MV-4-11 (cell line): ENCODE results near the gene CLIP1.

Experiments
- DNase-seq: peaks from one replicate; lab custom pipeline; 2025; lab: John Stamatoyannopoulos, UW

Gene CLIP1

DNA sequence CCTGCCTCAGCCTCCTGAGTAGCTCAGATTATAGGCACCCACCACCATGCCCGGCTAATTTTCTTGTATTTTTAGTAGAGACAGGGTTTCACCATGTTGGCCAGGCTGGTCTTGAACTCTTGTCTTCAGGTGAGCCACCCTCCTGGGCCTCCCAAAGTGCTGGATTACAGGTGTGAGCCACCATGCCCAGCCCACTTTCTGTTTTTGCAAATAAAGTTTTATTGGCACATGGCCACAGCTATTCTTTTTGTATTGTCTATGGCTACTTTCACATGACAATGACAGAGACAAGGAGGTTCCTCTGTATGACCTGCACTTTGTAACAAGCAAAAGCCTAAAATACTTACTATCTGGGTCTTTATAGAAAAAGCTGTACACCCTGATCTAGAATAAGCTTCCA, 176.9 kb downstream of the CLIP1 start:
- DNase-seq, result no peak

DNA sequence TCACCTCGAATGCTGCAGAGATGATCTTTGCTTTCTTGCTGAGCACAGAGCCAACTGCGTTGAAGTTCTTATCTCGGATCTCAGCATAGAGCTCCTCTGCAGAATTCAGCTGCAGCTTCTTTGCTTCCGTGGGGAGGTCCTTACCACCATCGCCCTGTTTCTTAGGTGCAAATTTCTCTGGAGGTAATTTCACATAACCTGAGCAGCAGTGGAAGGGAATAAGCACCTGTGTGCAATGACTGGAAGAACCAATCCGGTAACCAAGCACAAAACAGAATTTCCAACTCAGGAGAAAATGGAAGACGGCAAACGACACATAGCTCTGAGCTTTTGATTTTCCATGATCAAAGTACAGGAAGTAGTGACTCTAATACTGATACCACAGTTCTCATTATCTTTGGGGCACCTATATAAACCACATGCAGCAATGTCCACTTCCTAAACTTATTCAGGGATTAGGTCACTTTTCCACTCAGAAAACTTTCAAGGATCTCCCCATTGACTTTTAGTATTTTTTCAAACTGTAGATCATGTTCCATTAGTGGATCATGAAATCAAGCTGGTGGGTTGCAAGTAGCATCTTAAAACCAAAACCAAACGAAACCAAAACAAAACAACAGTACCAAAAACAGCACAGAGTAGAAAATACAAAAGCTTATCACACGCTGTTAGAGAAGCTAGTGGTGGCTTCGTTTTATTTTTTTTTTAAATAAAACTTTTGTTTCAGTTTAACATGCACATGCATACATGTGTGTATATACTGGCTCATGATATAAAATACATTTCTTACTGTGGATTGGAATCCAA, 177.7 kb downstream of the CLIP1 start:
- DNase-seq, result no peak

DNA sequence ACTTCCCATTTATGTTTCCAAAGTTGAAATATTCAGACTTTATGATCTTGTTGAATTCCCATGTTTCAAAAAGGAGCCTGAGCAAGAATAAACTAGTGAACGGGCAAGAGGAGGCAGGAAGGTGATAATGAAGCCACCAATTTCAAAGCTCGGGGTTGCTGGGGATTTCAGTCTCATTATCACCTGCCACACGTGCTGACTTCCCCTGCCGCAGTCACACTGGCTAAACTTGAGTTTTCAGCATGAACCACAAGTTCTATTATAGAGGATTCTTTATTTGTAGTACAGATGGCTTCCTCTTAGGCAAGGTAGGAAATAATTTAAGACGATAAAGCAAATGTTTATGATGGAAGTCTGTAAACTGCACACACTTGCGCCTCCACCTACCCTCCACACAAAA, 178.5 kb downstream of the CLIP1 start:
- no peak for DNase-seq

DNA sequence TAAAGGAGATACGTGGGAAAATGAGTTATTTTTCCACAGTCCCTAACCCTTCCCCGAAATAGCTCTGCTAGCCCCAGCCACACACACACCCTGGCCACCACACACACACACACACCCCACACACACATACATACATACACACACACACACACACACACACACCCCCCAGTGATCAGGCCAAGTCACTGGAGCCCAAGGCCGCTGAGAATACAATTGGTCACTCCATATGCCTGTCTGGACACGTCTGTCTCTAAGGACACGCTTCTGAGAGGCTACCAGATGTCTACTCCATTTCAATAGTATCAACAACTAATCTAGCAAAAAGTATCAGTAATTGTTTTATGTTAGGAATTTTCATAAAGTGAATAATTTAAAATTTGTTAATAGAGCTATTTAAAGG, 183.6 kb downstream of the CLIP1 start:
- no peak for DNase-seq

DNA sequence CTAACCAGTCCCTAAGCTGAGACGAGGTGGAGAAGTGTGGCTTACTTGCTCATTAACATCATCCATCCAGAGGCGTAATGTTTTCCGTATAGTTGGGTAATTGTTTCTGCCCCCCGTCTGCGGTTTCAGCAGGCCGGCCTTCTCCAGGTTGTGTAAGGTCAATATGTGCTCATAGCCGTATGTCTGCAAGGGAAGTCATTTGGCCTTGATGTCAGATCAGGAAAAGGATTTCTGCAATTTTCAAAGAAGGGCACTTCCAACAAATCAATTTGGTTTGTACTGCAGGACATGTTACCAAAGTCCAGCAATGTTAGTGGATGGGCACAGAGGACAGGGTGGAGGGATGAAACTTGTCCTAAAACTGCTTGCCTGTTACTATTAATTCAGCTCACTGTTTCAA, 186.7 kb downstream of the CLIP1 start:
- DNase-seq, result peak; percentile 45

DNA sequence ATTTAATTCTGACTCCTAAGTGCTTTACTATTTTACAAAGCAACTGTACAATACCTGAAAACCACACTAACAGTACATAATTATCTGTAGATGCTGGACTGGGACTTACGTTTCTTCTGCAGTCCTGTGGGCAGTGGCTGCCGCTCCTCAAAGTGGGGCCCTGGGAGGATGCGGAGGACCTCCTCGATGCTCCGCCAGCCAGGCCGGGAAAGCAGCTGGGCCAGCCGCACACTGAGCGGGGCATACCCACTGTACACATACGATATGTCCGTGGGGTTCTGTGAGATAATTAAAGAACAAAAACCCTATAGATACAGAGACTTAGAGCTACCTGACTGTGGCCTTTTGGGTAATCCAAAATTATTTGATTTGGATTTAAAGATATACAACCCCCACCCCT, 189.8 kb downstream of the CLIP1 start:
- no peak for DNase-seq

DNA sequence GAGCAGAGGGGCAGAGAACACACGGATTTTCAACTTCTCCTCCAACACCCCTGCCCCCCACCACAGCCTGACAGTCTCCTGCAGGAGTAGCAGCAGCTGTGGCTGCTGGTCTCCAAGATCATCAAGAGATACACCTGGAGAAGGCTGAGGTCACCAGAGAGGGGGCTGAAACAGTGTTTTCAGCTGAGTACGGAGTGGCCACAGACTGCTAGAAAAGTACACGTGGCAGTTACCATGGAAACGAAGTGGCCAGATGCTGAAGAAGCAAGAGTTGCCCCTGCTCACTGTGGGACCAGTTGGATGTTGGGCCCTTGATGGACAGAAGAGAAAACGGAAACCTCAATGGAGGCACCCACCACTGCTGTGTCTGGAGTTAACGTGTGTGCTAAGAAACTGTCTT, 191.7 kb downstream of the CLIP1 start:
- no peak for DNase-seq

DNA sequence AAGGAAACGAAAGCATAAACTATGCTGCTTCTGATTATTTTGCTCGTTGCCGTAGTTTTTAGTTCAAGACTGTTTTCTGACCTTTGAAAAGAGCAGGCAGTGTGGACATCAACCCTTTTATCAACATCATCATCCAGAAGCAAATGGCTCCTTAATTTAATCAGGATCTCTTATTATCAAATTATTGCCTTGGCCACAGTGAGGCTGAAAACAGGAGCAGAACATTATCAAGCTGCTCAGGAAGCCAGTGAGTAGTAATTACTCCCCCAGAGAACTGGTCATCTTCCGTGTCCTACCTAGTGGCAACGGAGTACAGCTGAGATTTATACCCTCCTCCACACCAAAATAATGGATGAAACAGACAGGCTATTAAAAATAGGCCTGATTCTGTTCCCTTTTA, 194.4 kb downstream of the CLIP1 start:
- no peak for DNase-seq

DNA sequence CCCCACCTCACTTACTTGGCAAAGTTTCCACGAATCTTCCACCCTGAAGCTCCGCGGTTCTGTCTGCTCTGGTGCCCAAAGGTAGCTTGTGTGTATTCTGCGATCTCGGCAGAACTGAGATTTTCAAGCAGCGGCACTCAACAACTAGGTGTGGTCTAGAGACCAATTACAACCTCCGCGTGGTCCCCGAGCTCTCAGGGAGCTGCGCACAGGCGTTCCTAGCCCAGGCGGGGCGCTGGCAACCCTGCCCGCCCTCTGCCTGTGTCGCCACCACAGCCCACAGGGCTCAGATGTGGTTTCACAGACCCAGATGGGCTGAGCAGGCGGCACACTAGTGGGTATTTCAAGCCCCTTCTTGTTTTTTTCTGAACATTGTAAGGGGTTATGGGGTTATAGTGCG, 195.1 kb downstream of the CLIP1 start:
- DNase-seq, result no peak

DNA sequence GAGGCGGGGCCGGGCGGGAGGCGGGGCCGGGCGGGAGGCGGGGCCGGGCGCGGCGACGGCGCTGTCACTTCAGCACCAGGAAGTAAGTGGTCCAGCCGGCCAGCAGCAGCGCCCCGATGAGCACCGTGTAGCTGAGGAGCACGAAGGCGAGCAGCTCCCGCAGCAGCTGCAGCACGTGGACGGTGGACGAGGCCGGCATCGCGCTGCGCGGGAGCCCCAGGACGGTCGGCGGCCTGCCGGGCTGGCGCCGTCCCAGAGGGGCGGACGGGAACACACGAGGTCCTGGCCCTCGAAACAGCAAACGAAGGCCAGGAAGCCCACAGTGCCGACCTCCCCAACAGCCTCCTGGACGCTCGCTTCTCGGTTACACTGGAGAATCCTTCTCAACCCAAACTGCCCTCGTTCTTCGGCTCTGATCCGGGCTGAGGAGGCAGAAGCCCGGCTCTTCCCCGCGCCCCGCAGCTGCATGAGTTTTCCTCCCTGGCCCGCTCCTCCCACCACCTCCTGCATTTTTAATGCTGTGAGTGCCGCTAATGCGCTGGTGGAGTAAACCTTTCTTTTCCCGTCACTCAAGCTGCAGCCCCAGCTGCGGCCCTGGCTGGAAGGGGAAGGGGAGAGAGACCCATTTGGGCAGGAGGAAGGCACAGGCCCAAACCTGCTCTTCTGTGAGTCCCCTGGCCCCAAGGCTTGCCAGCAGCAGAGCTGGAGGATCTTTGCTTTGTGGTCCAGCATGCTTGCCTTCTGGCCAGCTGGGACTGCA, 195.9 kb downstream of the CLIP1 start:
- DNase-seq, result no peak

DNA sequence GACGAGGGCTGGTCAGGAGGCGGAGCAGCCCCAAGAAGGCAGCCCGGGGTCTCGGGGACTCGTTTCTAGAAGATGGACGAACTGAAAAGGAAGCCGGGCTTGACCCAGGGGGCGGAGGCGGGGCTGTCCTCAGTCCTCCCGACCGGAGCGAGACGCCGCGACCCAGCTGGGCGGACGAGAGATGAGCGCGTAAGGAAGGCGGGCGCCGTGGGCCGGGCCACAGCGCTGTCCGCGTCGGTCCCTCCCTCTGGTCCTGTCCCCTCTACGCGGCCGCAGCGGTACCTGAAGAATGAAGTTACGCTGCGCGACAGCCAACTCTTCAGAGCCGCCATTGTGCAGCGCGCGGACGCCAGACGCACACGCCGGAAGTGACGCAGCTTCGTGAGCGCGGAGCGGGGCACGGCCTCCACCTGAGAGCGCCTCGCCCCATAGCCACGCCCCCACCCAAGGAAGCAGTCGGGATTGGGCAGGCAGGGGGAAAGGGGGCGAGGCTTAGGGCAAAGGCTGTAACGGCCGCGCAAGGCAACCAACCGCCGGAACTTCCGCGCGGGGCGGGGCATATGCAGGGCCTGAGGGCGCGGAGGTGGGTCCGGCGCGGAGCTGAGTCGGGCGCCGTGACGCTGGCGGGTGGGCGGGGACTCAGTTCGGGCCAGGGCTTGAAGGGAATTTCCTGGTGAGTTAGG, 196.6 kb downstream of the CLIP1 start, which contains the start of gene DIABLO:
Gene DIABLO, minus strand, starts transcription at position 370 of the 683 bp plus-strand sequence. Its CDS starts 38 bp downstream, at position 332.
- peak; percentile 99 for DNase-seq
